HG02763 (cell line): Measurements from ENCODE around the gene PDCD6IP.

Experiments used
- ATAC-seq: cut with Tn5 transposase; IDR thresholded peaks from one replicate; pipeline ENCODE4 v1.9.1; 2021; ENCODE audit warnings: mild to moderate bottlenecking, moderate library complexity; ENCODE audit not compliant: unreplicated experiment

Gene PDCD6IP

GRCh38 chr3:33885496-33885895 is 87.1 kb downstream of the PDCD6IP start:
- no peak for ATAC-seq

DNA sequence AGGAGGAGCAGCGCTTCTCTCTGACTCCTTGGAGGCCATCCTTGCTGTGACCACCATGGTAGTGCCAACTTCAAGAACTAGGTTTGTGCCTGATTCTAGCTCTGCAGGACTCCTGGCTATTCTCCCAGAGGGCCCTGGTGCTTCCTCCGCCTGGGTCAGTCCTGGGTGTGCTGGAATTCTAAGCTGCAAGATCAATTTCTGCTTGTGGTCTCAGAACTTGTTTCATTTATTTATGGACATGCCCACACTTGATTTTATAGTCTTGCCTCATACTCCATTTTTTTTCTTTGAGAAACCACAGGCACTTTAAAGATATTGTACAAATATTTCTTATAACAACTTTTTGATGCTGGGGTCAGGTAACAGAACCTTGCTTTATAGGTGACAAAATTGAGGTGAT is 87.6 kb downstream of the PDCD6IP start:
- ATAC-seq = no peak

DNA sequence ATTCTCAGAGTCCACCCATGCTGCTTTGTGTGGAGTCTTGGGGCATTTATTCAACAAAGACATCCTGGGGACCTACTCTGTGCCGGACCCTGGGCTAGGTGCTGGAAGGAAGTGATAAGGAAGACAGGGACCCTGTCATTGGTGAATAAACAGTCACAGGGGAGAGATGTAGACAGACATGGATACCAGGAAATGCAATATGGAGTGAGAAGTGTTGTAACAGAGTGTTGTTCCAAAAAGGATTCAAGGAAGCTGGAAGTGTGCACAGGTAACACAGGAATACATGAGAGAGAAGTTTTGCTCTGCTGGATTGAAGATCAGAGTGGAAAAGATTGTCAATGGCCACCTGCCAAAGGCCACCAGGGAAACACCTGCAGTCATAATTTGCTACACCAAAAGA is 89.0 kb downstream of the PDCD6IP start:
- no peak for ATAC-seq

DNA sequence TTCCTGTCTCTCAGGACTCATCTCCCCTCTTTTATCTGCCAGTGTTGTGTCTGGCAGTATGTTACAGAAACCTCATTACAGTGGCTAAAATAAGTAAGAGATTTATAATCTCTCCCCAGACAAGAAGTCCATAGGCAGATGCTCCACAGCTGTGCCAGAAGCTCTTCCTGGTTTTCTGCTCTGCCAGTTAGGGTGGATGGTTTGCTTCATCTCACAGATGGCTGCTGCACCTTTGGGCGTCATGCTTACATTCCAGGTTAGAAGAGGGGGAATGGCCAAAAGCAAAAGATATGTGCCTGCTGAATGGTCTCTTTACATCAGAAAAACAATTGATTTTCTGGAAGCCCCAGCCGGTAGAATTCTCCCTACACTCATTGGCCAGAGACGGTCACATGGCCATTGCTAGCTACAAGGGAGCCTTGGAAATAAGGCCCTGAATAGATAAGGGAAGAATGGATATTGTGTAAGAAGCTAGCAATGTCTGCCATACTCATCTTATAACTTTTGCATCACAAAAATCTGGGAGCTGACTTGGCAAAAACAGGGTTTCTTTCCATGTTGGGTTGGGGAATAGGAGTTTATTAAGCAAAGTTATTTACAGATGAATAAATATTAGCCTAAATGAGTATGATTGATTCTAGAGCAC is 91.1 kb downstream of the PDCD6IP start:
- no peak for ATAC-seq

GRCh38 chr3:33892655-33893054 is 94.2 kb downstream of the PDCD6IP start:
- no peak for ATAC-seq

DNA sequence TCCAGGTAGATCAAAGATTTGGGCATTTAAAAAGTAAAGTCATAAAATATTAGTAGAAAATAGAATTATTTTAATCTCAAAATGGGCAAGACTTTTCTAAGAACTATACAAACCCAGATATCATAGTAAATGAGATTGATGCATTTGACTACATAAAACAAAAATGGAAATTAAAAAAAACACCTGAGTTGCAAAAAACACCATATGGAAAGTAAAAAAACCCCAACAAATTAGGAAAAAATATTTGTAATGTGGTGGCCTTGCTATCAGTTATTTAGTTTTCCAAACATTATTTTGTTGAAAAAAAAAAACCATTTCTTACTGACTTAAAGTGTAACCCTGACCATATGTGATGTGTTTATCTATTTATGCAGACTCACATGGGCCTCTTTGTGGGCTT is 97.2 kb downstream of the PDCD6IP start:
- no peak for ATAC-seq

GRCh38 chr3:33897306-33897705 is 98.9 kb downstream of the PDCD6IP start:
- no peak for ATAC-seq

DNA sequence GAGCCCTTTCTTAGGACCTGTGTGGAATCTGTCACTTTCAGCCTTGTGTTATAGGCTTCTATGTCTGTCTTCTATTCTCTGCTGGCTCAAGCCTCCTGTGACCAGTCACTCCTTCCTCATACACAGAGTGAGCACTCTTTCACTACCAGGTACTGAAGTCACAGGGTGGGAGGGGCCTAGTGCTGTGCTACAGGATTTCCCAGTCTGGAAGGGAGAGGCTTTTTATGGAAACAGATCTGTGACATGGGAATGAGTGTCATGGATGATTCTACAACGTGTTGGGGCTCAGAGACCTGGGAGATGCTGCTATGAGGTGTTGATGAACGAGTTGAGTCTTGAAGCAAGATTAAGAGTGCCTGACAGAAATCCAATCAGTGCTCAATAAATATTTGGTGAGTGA is 100.5 kb downstream of the PDCD6IP start:
- ATAC-seq = no peak

- ATAC-seq = no peak
Observed at GRCh38 chr3:33900440-33900808, 102.0 kb downstream of the PDCD6IP start.

GRCh38 chr3:33900809-33901505 is 102.5 kb downstream of the PDCD6IP start:
- no peak for ATAC-seq

DNA sequence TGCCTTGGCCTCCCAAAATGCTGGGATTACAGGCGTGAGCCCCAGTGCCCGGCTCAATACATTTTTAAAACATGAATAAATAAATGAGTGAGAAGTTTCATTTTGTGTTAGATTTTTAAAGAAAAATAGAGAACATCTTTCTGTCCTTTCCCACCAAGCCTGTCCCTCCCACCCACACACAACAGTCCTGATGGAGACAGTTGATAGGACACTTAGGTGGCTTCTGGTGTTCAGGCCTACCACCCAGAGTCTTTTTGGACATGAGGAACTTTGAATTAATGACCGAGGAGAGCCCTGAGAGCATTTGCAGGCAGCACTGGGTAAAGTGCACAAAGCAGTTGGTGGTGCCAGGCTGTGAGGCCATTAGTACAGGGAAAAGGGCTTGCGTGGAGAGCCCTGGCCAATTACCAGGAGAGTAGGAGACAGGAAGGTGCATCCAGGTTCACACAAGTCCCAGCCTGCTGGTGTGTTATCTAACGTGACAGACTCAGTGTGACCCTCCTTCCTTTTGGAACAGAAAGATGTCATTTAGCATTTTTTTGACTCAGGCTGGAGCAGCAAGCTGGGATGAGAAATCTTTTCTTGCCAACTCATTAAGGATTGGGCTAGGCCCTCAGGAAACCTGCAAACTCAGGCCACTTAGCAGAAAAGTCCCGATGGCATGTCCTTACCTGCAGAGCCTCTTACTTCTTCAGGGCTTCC is 103.6 kb downstream of the PDCD6IP start:
- ATAC-seq = no peak

DNA sequence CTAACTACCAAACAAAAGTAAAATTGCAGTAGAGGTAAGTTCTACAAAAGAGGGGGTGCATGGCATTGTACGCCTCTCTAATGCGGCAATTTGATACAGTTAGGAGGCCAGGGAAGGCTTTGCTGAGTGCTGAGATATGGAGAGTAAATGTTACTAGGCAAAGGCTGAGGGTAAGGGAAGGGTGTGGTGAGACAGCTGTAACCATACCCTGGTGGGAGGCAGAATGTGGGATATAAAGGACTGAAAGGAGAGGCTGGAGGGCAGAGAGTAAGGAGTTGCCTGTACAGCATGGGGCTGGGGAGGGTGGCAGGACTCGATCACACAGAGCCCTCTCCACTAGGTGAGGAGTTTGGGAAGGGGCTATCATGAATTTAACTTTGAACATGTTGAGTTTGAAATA is 106.3 kb downstream of the PDCD6IP start:
- ATAC-seq = no peak

GRCh38 chr3:33908250-33908851 is 109.9 kb downstream of the PDCD6IP start:
- no peak for ATAC-seq

DNA sequence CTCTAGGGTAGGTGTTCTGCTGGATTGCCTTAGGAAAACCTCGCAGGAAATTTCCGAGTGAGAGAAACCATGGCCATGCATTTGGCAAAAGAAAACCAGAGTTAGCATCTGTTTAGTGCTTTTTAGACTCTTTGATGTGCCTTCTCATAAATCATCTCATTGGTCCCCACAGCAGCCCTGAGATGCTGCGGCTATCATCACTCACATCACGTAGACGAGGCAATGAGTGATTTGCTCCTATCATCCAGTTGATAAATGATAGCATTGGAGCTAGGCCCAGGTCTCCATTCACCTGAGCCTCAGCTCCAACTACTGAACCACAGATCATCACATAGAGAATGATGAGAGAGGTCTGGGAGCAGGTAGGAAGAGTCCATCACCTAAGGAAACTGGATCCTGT is 111.1 kb downstream of the PDCD6IP start:
- ATAC-seq = no peak

- ATAC-seq = no peak
Observed at GRCh38 chr3:33910031-33910430, 111.6 kb downstream of the PDCD6IP start.

GRCh38 chr3:33911525-33912322 is 113.3 kb downstream of the PDCD6IP start:
- ATAC-seq = no peak

DNA sequence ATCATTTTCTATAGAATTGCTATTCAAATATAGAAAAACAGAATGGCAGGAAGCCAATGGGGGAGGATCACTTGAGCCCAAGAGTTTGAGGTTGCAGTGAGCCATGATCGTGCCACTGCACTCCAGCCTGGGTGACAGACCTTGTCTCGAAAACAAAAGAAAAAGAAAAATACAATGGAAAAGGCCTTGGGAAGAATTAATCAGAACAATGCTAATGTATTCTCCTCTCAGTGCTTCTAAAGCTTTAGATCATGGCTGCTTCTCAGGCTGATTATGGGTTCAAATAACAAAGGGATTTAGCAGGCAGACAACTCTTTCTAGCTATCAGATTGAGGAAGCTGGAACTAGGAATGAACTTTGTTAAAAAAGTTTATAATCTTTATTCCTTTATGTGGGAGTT is 115.8 kb downstream of the PDCD6IP start:
- ATAC-seq = no peak

- no peak for ATAC-seq
Observed at GRCh38 chr3:33914731-33915379, 116.4 kb downstream of the PDCD6IP start.

- peak; percentile 51 for ATAC-seq
Observed at GRCh38 chr3:33915796-33916546, 117.5 kb downstream of the PDCD6IP start.
